ENCODE data around the gene TDRD5. TPM values are rescaled to one million over a fixed set of nuclear protein-coding genes. Genes with fewer than 3 reads are reported as not detected.

TDRD5 gene
- not detected for total RNA-seq

GRCh38 chr1:179591592-179592580 is at the start of gene TDRD5:
TSS of gene TDRD5 (plus strand) at chr1:179591832. CDS start at chr1:179592616, 784 bp downstream.
- H3K4me3 Mint-ChIP-seq: no peak within 1 kb of the TSS
- no peaks in the 10 kb centered on the region for H3K36me3 Mint-ChIP-seq (ENCODE audit: low read depth)
- TF ChIP-seq CTCF (IDR thresholded peaks at IDR 0.05): no peak
- ChIA-PET POLR2A (no interaction called here), CTCF (interaction anchor here (1.1 kb wide), 1 partner anchor 85 kb away, joined by 3 read pairs; no protein-coding TSS in a partner anchor)
- no peak within 1 kb of the TSS for H3K27ac Mint-ChIP-seq
- peaks cover 36% of the 10 kb centered on the region for H3K27me3 Mint-ChIP-seq
- no peak for DNase-seq
- intact Hi-C loops (cut with micrococcal nuclease): no loop called here
- no peaks in the 10 kb centered on the region for H3K4me1 Mint-ChIP-seq (ENCODE audit: low read depth)
- no peaks in the 10 kb centered on the region for H3K9me3 Mint-ChIP-seq
- no peak for ATAC-seq

GRCh38 chr1:179545321-179545720 is 46.3 kb upstream of the TDRD5 start:
- Mint-ChIP-seq H3K36me3 (ENCODE audit: low read depth) (no peaks in the 10 kb centered on the region), H3K27me3 (peaks cover 1% of the 10 kb centered on the region), H3K27ac (no peak overlapping the region), H3K9me3 (no peaks in the 10 kb centered on the region), H3K4me1 (ENCODE audit: low read depth) (no peaks in the 10 kb centered on the region), H3K4me3 (no peak overlapping the region)
- no peak for TF ChIP-seq CTCF (IDR thresholded peaks at IDR 0.05)
- ChIA-PET POLR2A (no interaction called here), CTCF (no interaction called here)
- DNase-seq: no peak
- no peak for ATAC-seq
- intact Hi-C loops (cut with micrococcal nuclease): no loop called here

GRCh38 chr1:179547021-179547535 is 44.6 kb upstream of the TDRD5 start:
- Mint-ChIP-seq H3K9me3 (no peaks in the 10 kb centered on the region), H3K36me3 (ENCODE audit: low read depth) (no peaks in the 10 kb centered on the region), H3K4me3 (no peak overlapping the region), H3K27me3 (peaks cover 1% of the 10 kb centered on the region), H3K4me1 (ENCODE audit: low read depth) (no peaks in the 10 kb centered on the region), H3K27ac (no peak overlapping the region)
- DNase-seq (no peak), ATAC-seq (no peak)
- TF ChIP-seq CTCF (IDR thresholded peaks at IDR 0.05): no peak
- intact Hi-C loops (cut with micrococcal nuclease): no loop called here
- ChIA-PET CTCF (no interaction called here), POLR2A (no interaction called here)

GRCh38 chr1:179548666-179549367 is 42.8 kb upstream of the TDRD5 start:
- H3K27ac Mint-ChIP-seq: no peak overlapping the region
- TF ChIP-seq CTCF (IDR thresholded peaks at IDR 0.05): no peak
- H3K4me1 Mint-ChIP-seq (ENCODE audit: low read depth): no peaks in the 10 kb centered on the region
- intact Hi-C loops (cut with micrococcal nuclease): loop anchor here (1.0 kb wide), 1 partner anchor 13 kb away; no protein-coding TSS in a partner anchor
- DNase-seq (no peak), ATAC-seq (no peak)
- H3K36me3 Mint-ChIP-seq (ENCODE audit: low read depth): no peaks in the 10 kb centered on the region
- CTCF ChIA-PET: no interaction called here
- H3K27me3 Mint-ChIP-seq: peaks cover 1% of the 10 kb centered on the region
- no peaks in the 10 kb centered on the region for H3K9me3 Mint-ChIP-seq
- POLR2A ChIA-PET: no interaction called here
- no peak overlapping the region for H3K4me3 Mint-ChIP-seq

GRCh38 chr1:179549368-179549700 is 42.3 kb upstream of the TDRD5 start:
- H3K27me3 Mint-ChIP-seq: peaks cover 1% of the 10 kb centered on the region
- intact Hi-C loops (cut with micrococcal nuclease): loop anchor here (1.0 kb wide), 1 partner anchor 13 kb away; no protein-coding TSS in a partner anchor
- no peak overlapping the region for H3K27ac Mint-ChIP-seq
- CTCF ChIA-PET: no interaction called here
- DNase-seq (no peak), ATAC-seq (no peak)
- H3K4me1 Mint-ChIP-seq (ENCODE audit: low read depth): no peaks in the 10 kb centered on the region
- H3K36me3 Mint-ChIP-seq (ENCODE audit: low read depth): no peaks in the 10 kb centered on the region
- no peaks in the 10 kb centered on the region for H3K9me3 Mint-ChIP-seq
- H3K4me3 Mint-ChIP-seq: no peak overlapping the region
- no peak for TF ChIP-seq CTCF (IDR thresholded peaks at IDR 0.05)
- POLR2A ChIA-PET: no interaction called here

All from activated CD8-positive, alpha-beta T cell treated with anti-CD3 and anti-CD28 coated beads for 36 hours (primary cell).